ENCODE results near the gene NMNAT1. TPM values are rescaled to one million over a fixed set of nuclear protein-coding genes. Genes with fewer than 3 reads are reported as not detected.
"Not testable (repeated sequence)": the region's sequence is repeated elsewhere in the genome, so short reads cannot be mapped to it uniquely, and the experiment has no call there.

NMNAT1 gene
- total RNA-seq, 1 experiment from 2014 or later = 13.4 TPM

DNA sequence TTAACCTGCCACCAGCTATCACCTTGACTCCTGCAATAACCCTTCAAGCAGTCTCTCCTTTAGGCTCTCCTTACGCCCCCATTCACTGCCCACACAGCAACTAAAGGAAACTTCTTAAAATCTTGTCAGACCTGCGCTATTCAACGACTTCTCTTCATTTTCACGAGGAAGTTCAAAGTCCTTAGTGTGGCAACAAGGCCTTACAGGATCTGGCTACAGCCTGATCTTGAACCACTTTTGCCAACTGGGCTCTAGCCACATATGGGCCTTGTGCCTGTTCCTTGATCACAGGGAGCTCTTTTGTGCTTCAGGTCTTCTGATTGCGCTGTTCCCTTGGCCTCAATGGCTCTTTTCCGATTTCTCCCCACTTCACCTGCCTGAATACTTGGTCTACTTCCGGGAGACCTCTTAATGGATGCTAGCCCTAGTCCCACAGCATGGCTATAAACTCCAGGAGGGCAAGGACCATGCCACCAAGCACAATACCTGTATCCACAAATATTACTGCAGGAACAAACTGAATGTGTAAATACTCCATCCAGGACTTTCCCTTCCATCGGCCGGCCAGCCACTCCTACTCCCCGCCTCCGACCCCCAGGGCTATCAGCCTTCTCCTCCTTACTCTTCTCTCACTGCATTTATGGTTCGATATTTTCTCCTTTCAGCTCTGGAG is 30.9 kb upstream of the NMNAT1 start:
- TF ChIP-seq EZH2 (IDR thresholded peaks at IDR 0.05; ENCODE audit: low read depth) = no peak
- TF ChIP-seq, protein P1, sequence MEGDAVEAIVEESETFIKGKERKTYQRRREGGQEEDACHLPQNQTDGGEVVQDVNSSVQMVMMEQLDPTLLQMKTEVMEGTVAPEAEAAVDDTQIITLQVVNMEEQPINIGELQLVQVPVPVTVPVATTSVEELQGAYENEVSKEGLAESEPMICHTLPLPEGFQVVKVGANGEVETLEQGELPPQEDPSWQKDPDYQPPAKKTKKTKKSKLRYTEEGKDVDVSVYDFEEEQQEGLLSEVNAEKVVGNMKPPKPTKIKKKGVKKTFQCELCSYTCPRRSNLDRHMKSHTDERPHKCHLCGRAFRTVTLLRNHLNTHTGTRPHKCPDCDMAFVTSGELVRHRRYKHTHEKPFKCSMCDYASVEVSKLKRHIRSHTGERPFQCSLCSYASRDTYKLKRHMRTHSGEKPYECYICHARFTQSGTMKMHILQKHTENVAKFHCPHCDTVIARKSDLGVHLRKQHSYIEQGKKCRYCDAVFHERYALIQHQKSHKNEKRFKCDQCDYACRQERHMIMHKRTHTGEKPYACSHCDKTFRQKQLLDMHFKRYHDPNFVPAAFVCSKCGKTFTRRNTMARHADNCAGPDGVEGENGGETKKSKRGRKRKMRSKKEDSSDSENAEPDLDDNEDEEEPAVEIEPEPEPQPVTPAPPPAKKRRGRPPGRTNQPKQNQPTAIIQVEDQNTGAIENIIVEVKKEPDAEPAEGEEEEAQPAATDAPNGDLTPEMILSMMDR (conservative IDR thresholded peaks at IDR 0.05) = no peak
- POLR2A ChIA-PET (ENCODE audit: unreplicated experiment) = no interaction called here
- Histone ChIP-seq H3K9me3 (ENCODE audit: insufficient read depth, low read depth) (no peaks in the 10 kb centered on the region), H3K79me2 (ENCODE audit: low read depth) (peaks cover 18% of the 10 kb centered on the region), H3K27me3 (ENCODE audit: insufficient read depth, low read depth) (no peaks in the 10 kb centered on the region), H3K4me1 (replicated peaks; ENCODE audit: insufficient read depth) (peaks cover 12% of the 10 kb centered on the region), H3K4me2 (no peak overlapping the region), H3F3A (ENCODE audit: insufficient read depth, low read depth) (no peaks in the 10 kb centered on the region), H3K36me3 (ENCODE audit: low read depth) (no peaks in the 10 kb centered on the region), H3K4me3 (no peak overlapping the region), H3K9me2 (ENCODE audit: insufficient read depth) (no peaks in the 10 kb centered on the region), H2AFZ (no peak overlapping the region), H4K20me1 (ENCODE audit: insufficient read depth) (no peaks in the 10 kb centered on the region), H3K27ac (no peak overlapping the region)
- BruUV-seq (replicated peaks) = no TSS peak
- CTCF ChIA-PET = no interaction called here
- no peak for DNase-seq
- intact Hi-C loops (cut with micrococcal nuclease; ENCODE audit: unreplicated experiment) = loop anchor here (10.0 kb wide), 1 partner anchor 148 kb away; no protein-coding TSS in a partner anchor

DNA sequence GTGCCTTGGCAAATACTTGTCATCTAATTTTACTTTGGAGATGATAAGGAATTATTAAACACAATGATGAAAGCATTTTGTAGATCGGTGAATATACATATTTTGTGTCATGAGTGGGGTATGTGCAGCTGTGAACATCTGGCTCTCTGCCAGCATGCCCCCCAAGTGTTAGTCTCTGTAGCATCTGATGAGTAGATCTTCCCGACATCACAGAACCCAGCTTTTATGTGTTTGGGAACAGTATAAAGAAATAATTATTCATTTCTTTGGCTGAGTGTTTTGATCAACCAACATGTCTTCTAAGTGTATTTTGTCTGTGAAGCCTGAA is 28.7 kb upstream of the NMNAT1 start:
- H3K4me2 ChIP-seq = no peak overlapping the region
- DNase-seq = no peak
- H3K79me2 ChIP-seq (ENCODE audit: low read depth) = 0 out of 2 replicates have a peak, but pooled peaks cover under 1% of the 10 kb centered on the region
- no peaks in the 10 kb centered on the region for H3K36me3 ChIP-seq (ENCODE audit: low read depth)
- CTCF ChIA-PET = interaction anchor here (0.6 to 1.4 kb wide), 5 partner anchors 37 to 299 kb away, joined by 3 to 16 read pairs (median 4); no protein-coding TSS in a partner anchor
- intact Hi-C loops (cut with micrococcal nuclease; ENCODE audit: unreplicated experiment) = loop anchor here (1.0 to 10.0 kb wide), 2 partner anchors 39 to 150 kb away; no protein-coding TSS in a partner anchor
- no peaks in the 10 kb centered on the region for H4K20me1 ChIP-seq (ENCODE audit: insufficient read depth)
- peaks cover 4% of the 10 kb centered on the region for H3K4me1 ChIP-seq (replicated peaks; ENCODE audit: insufficient read depth)
- no peaks in the 10 kb centered on the region for H3K9me3 ChIP-seq (ENCODE audit: insufficient read depth, low read depth)
- POLR2A ChIA-PET (ENCODE audit: unreplicated experiment) = interaction anchor here (0.6 to 0.7 kb wide), 2 partner anchors 39 to 41 kb away, joined by 3 to 4 read pairs; no protein-coding TSS in a partner anchor
- H3K27me3 ChIP-seq (ENCODE audit: insufficient read depth, low read depth) = no peaks in the 10 kb centered on the region
- H3K27ac ChIP-seq = no peak overlapping the region
- H3K9me2 ChIP-seq (ENCODE audit: insufficient read depth) = no peaks in the 10 kb centered on the region
- H3F3A ChIP-seq (ENCODE audit: insufficient read depth, low read depth) = no peaks in the 10 kb centered on the region
- no TSS peak for BruUV-seq (replicated peaks)
- TF ChIP-seq, protein P1 (conservative IDR thresholded peaks at IDR 0.05) = peak; percentile 44; the same call in 1 of the 2 replicates
- TF ChIP-seq EZH2 (IDR thresholded peaks at IDR 0.05; ENCODE audit: low read depth) = no peak
- no peak overlapping the region for H2AFZ ChIP-seq
- H3K4me3 ChIP-seq = no peak overlapping the region

DNA sequence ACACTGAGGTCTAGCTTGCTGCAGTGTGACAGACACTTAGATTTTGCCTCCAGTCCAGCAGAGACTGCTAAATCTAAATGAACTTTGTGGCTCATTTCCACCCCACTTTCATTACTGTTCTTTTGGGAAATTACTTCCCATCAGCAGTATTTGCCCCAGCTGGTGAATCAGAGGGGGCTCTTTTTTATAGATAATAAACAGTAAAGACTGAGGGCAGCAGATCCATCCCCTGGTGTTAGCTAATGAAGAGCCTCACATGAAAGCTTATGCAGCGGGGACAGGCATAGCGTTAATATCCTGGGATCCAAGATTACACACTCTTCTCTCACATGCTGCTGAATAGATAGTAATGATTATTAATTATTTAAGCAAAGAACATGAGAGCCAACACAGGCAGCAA is 26.8 kb upstream of the NMNAT1 start:
- no peak for TF ChIP-seq EZH2 (IDR thresholded peaks at IDR 0.05; ENCODE audit: low read depth)
- TF ChIP-seq, protein P1 (conservative IDR thresholded peaks at IDR 0.05) = no peak
- H2AFZ ChIP-seq = no peak overlapping the region
- H3K36me3 ChIP-seq (ENCODE audit: low read depth) = no peaks in the 10 kb centered on the region
- intact Hi-C loops (cut with micrococcal nuclease; ENCODE audit: unreplicated experiment) = loop anchor here (10.0 kb wide), 1 partner anchor 152 kb away; no protein-coding TSS in a partner anchor
- H3K4me1 ChIP-seq (replicated peaks; ENCODE audit: insufficient read depth) = no peaks in the 10 kb centered on the region
- no peak for DNase-seq
- H4K20me1 ChIP-seq (ENCODE audit: insufficient read depth) = no peaks in the 10 kb centered on the region
- H3K4me3 ChIP-seq = no peak overlapping the region
- no peaks in the 10 kb centered on the region for H3K27me3 ChIP-seq (ENCODE audit: insufficient read depth, low read depth)
- no peaks in the 10 kb centered on the region for H3K79me2 ChIP-seq (ENCODE audit: low read depth)
- POLR2A ChIA-PET (ENCODE audit: unreplicated experiment) = no interaction called here
- no peak overlapping the region for H3K4me2 ChIP-seq
- no peaks in the 10 kb centered on the region for H3K9me2 ChIP-seq (ENCODE audit: insufficient read depth)
- H3K27ac ChIP-seq = no peak overlapping the region
- no TSS peak for BruUV-seq (replicated peaks)
- H3F3A ChIP-seq (ENCODE audit: insufficient read depth, low read depth) = no peaks in the 10 kb centered on the region
- no peaks in the 10 kb centered on the region for H3K9me3 ChIP-seq (ENCODE audit: insufficient read depth, low read depth)
- CTCF ChIA-PET = interaction anchor here (0.6 to 0.9 kb wide), 3 partner anchors 13 to 280 kb away, joined by 5 to 6 read pairs (median 5); no protein-coding TSS in a partner anchor

DNA sequence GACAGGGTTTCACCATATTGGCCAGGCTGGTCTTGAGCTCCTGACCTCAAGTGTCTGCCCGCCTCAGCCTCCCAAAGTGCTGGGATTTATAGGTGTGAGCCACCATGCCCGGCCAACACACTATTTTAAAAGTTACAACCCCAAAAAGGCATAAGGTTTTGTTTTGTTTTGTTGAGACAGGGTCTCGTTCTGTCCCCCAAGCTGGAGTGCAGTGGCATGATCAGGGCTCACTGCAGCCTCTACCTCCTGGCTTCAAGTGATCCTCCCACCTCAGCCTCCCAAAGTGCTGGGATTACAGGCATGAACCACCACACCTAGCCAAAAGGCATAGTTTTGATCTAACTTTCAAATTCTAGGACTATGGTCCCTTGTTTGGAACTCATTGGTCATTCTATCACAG is 25.8 kb upstream of the NMNAT1 start:
- H2AFZ ChIP-seq; H3K4me2 ChIP-seq; H3K36me3 ChIP-seq (ENCODE audit: low read depth); BruUV-seq (replicated peaks); H3K4me3 ChIP-seq; H3K79me2 ChIP-seq (ENCODE audit: low read depth); DNase-seq; H3K27me3 ChIP-seq (ENCODE audit: insufficient read depth, low read depth); H3K27ac ChIP-seq; H4K20me1 ChIP-seq (ENCODE audit: insufficient read depth); H3K4me1 ChIP-seq (replicated peaks; ENCODE audit: insufficient read depth); H3K9me2 ChIP-seq (ENCODE audit: insufficient read depth); H3K9me3 ChIP-seq (ENCODE audit: insufficient read depth, low read depth); H3F3A ChIP-seq (ENCODE audit: insufficient read depth, low read depth): not testable (repeated sequence)
- ChIA-PET CTCF (interaction anchor here (0.6 to 0.9 kb wide), 3 partner anchors 12 to 562 kb away, joined by 5 to 6 read pairs (median 6); no protein-coding TSS in a partner anchor), POLR2A (ENCODE audit: unreplicated experiment) (interaction anchor here (0.6 kb wide), 1 partner anchor 252 kb away, joined by 11 read pairs; no protein-coding TSS in a partner anchor)
- intact Hi-C loops (cut with micrococcal nuclease; ENCODE audit: unreplicated experiment) = loop anchor here (10.0 kb wide), 1 partner anchor 153 kb away; no protein-coding TSS in a partner anchor

Data from PC-9 (cell line).